Mucosa of descending colon (tissue), 3 donors: ENCODE results near the gene CXCR1. TPM values are rescaled to one million over a fixed set of nuclear protein-coding genes. Genes with fewer than 3 reads are reported as not detected.
"Not testable (repeated sequence)": the region's sequence is repeated elsewhere in the genome, so short reads cannot be mapped to it uniquely, and the experiment has no call there.

Experiments
- ATAC-seq: fragments of 200-7000 bp; cut with Tn5 transposase; one replicate; pipeline ENCODE4 v1.9.1; 2020; ENCODE audit warnings: mild to moderate bottlenecking, moderate library complexity
- DNase-seq, 3 donors: peaks; one replicate each; pipeline ENCODE4 v3.0.0-alpha.2; 2020
- H3K36me3 ChIP-seq: fragments of 200-600 bp; one replicate; pipeline ENCODE4 v1.8.0; 2021; ENCODE audit warnings: low read depth, mild to moderate bottlenecking
- H3K4me1 ChIP-seq: fragments of 200-600 bp; one replicate; pipeline ENCODE4 v1.8.0; 2021; ENCODE audit warnings: low read depth, mild to moderate bottlenecking
- H3K4me3 ChIP-seq: fragments of 200-600 bp; one replicate; pipeline ENCODE4 v1.8.0; 2021; ENCODE audit warnings: mild to moderate bottlenecking
- H3K9me3 ChIP-seq: fragments of 200-600 bp; one replicate; pipeline ENCODE4 v1.8.0; 2021; ENCODE audit warnings: mild to moderate bottlenecking
- intact Hi-C, 2 donors: fragments of 100-400 bp; cut with DNase I in 1 of 2; cut with micrococcal nuclease in 1 of 2; formaldehyde crosslinking; loops; one replicate each; pipeline versions ENCODE4 v1.11.0 to v1.11.1; 2022; cut with DNase I, micrococcal nuclease
- total RNA-seq, 3 donors: library from RNA; stranded (reverse); fragmentation: NEBNext Ultra II Directional in 2 of 3; extraction: Animal tissue kit (Norgen Biotek cat#: 25700) in 2 of 3; gene quantifications; one replicate each; pipeline versions ENCODE4 v1.2.1 to v1.2.4, GENCODE V29; 2021 to 2023
- TF ChIP-seq, protein P1 (sequence below): fragments of 200-600 bp; IDR thresholded peaks from one replicate; pipeline ENCODE4 v1.8.0; 2022; ENCODE audit warnings: antibody characterized with exemption, mild to moderate bottlenecking
- donor health status: DM: no; HTN: no; CAD: no; lungs with moderate emphysema.
- donor health status: DM: no; HTN: no; CAD: no.
- donor health status: DM: no; HTN: yes; CAD: no.

The CXCR1 gene
- total RNA-seq, 3 donors from 2014 or later = 0.13 to 0.27 TPM; not detected in 1

DNA sequence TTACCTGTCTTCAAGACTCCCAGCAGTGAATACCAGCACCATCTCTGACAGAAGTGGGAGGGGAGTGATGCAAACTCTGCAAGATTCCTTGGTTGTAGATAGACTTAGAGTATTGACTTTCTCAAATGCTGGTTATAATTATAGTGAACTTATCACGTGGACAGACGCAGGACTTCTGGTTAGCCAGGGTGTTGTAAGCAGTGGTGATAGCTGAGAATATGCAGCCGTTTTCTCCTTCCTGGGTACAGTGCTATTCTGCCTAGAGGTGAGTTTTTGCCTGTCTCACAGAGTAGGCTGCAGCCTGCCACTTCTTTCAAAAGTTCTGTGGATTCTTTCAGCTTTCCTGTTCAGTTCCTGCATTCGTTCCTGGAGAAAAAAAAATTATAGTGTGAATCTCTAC is 41.7 kb downstream of the CXCR1 start:
- ATAC-seq = no peak

DNA sequence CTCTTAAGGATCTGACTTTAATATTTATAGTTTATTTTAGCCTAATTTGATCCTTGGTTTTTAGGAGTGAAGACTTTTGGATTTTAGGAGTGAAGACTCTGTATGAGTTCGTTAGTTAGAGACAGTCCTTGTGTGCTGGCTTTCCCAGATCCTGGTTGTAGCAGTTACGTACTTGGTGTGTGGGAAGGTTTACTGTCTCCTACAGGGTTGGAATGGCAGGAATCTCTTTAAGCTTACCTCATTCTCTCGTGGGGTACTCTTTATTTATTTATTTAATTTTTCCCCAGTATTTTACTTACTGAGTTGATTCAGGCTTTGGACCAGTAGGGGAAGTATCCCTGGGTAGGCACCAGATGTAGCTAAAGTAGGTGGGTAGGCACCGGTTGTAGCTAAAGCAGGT is 42.8 kb downstream of the CXCR1 start:
- ATAC-seq = no peak
- intact Hi-C loops = no loop called here
- Histone ChIP-seq H3K36me3 (no peaks in the 10 kb centered on the region), H3K4me1 (no peaks in the 10 kb centered on the region), H3K4me3 (no peak overlapping the region), H3K9me3 (peaks cover 6% of the 10 kb centered on the region)
- TF ChIP-seq, protein P1, sequence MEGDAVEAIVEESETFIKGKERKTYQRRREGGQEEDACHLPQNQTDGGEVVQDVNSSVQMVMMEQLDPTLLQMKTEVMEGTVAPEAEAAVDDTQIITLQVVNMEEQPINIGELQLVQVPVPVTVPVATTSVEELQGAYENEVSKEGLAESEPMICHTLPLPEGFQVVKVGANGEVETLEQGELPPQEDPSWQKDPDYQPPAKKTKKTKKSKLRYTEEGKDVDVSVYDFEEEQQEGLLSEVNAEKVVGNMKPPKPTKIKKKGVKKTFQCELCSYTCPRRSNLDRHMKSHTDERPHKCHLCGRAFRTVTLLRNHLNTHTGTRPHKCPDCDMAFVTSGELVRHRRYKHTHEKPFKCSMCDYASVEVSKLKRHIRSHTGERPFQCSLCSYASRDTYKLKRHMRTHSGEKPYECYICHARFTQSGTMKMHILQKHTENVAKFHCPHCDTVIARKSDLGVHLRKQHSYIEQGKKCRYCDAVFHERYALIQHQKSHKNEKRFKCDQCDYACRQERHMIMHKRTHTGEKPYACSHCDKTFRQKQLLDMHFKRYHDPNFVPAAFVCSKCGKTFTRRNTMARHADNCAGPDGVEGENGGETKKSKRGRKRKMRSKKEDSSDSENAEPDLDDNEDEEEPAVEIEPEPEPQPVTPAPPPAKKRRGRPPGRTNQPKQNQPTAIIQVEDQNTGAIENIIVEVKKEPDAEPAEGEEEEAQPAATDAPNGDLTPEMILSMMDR = no peak
- DNase-seq = no peak

More for the DNA sequence above, 41.7 kb downstream of the CXCR1 start:
- no peak overlapping the region for H3K4me3 ChIP-seq
- no peaks in the 10 kb centered on the region for H3K36me3 ChIP-seq
- intact Hi-C loops = no loop called here
- peaks cover 6% of the 10 kb centered on the region for H3K9me3 ChIP-seq
- H3K4me1 ChIP-seq = no peaks in the 10 kb centered on the region
- DNase-seq = no peak
- TF ChIP-seq, protein P1 = no peak

DNA sequence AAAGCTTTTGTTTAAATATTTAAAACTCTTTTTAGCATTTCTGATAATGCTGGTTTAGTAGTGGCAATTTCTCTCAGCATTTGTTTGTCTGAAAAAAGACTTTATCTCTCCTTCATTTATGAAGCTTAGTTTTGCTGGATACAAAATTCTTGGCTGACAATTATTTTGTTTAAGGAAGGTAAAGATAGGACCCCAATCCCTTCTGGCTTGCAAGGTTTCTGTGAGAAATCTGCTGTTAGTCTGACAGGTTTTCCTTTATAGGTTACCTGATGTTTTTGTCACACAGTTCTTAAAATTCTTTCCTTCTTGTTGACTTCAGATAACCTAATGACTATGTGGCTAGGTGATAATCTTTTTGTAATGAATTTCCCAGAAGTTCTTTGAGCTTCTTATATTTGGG is 44.5 kb downstream of the CXCR1 start:
- H3K4me3 ChIP-seq, DNase-seq, intact Hi-C loops, H3K4me1 ChIP-seq, ATAC-seq, H3K9me3 ChIP-seq, H3K36me3 ChIP-seq: not testable (repeated sequence)

DNA sequence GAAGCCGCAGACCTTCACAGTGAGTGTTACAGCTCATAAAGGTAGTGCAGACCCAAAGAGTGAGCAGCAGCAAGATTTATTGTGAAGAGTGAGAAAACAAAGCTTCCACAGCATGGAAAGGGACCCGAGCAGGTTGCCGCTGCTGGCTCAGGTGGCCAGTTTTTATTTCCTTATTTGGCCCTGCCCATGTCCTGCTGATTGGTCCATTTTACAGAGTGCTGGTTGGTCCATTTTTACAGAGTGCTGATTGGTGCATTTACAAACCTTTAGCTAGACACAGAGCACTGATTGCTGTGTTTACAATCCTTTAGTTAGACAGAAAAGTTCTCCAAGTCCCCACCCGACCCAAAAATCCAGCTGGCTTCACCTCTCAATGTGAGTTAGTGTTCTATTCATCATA is 45.0 kb downstream of the CXCR1 start:
- H3K9me3 ChIP-seq = peaks cover 12% of the 10 kb centered on the region
- H3K4me3 ChIP-seq, intact Hi-C loops, H3K36me3 ChIP-seq, DNase-seq, ATAC-seq, H3K4me1 ChIP-seq: not testable (repeated sequence)

Other genes starting within 250 kb of the CXCR1 start
- 1,000 to 10,000 TPM in 1 of 3 donors, 100 to 1,000 TPM in 1, 10 to 100 TPM in 1; 43.8 to 1,458 (median 121) TPM for gene TNS1, start 164.0 kb downstream of the CXCR1 start, total RNA-seq
- not detected for gene RUFY4, start 97.7 kb downstream of the CXCR1 start, total RNA-seq
- 1 to 10 TPM in 1 of 3 donors, under 1 TPM in 1, not detected in 1; 0.35 to 1.1 TPM for gene CXCR2, start 40.9 kb downstream of the CXCR1 start, total RNA-seq
- 100 to 1,000 TPM; 262 to 322 (median 313) TPM for gene ARPC2, start 50.2 kb upstream of the CXCR1 start, total RNA-seq
- 1 to 10 TPM in 2 of 3 donors, under 1 TPM in 1; 0.64 to 3.7 (median 3.3) TPM for gene GPBAR1, start 94.1 kb upstream of the CXCR1 start, total RNA-seq
- gene AAMP, start 103.2 kb upstream of the CXCR1 start, total RNA-seq = 10 to 100 TPM; 80.2 to 97.0 (median 94.1) TPM
- 100 to 1,000 TPM in 1 of 3 donors, 10 to 100 TPM in 2; 77.1 to 101 (median 92.1) TPM for gene PNKD, start 103.6 kb upstream of the CXCR1 start, total RNA-seq
- gene TMBIM1, start 125.5 kb upstream of the CXCR1 start, total RNA-seq = 100 to 1,000 TPM; 201 to 464 (median 319) TPM
- not detected for gene CATIP, start 189.9 kb upstream of the CXCR1 start, total RNA-seq
- 1 to 10 TPM; 1.2 to 7.8 (median 5.3) TPM for gene SLC11A1, start 215.3 kb upstream of the CXCR1 start, total RNA-seq
- gene CTDSP1, start 232.9 kb upstream of the CXCR1 start, total RNA-seq = 100 to 1,000 TPM; 142 to 221 (median 165) TPM